GM18861 (cell line): ENCODE results near the gene SERPINB12.

Experiments used
- ATAC-seq: cut with Tn5 transposase; IDR thresholded peaks from one replicate; pipeline ENCODE4 v1.9.1; 2021; ENCODE audit not compliant: unreplicated experiment

Gene SERPINB12

GRCh38 chr18:63550068-63550467 lies 7.9 kb downstream of the SERPINB12 start:
- ATAC-seq = no peak

DNA sequence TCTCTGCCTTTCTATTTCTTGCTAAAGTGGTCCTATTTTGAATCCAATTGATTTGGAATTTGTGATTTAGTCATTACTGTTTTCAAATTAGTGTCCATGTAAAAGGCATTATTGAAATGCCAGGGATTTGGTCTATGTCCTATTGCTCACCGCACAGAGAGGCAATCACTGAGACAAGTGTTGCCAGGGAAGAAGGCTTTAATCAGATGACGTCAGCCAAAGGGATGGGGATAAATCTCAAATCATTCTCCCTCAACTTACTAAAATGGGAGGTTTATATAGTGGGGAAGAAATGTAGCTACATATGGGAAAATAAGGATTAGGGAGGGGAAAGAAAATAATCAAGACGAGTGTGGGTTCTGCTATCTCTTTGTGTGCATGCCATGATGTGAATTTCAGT lies 9.6 kb downstream of the SERPINB12 start:
- no peak for ATAC-seq

DNA sequence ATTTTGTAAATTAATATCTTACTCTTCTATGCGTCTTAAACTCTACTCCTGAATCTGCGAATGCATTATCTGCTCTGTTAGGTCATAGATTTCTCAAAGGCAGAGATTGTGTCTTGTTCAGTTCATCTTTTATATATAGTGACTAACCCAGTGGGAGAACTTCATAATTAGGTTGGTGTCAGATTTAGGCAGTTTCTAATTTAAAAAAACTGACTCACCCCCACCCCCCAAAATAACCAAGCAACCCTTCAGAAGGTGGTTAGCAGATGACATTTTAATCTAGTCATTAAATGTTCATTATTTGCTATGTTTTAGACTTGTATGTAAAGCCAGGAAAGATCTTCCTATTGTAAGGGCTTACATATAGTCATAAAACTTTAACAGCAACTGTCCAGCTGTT lies 10.4 kb downstream of the SERPINB12 start:
- ATAC-seq = no peak

GRCh38 chr18:63553081-63553480 lies 10.9 kb downstream of the SERPINB12 start:
- no peak for ATAC-seq

DNA sequence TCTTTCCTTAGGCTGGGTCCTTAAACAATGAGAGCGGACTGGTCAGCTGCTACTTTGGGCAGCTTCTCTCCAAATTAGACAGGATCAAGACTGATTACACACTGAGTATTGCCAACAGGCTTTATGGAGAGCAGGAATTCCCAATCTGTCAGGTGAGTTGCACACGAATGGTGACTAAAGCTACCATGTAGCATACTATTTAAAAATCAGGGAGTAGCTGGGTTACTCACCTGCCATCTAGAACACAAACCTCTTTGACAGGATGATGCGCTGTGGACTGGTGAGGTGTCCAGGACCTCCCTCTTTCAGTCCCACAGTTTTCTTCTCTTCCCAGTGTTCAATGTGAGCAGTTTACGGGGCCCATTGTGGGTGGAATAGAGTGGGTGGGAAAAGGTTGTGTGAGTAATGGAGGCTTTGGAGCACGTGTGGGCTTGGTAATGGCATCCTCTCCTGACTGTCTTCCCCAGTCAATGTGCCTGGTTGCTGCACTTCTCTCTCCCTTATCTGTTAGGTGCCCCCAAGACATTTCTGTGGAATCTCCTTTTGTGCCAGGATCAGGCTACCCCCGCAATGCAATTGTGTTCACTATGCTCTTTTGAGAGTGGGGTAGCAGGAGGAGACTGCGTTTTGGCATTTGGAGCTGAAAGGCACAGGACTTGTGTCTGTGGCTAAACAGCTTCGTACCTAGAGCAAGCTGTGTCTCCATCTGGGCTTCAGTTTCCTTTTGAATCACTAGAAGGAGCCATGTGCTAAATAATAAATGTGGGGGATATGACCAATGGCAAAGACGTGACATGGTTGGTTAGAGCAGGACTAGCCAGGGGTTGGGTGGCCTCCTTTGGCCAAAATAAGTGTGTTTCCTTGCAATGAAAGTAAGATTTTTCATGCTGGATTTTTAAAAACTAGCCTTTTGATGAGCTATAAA lies 17.7 kb downstream of the SERPINB12 start:
- ATAC-seq = no peak

DNA sequence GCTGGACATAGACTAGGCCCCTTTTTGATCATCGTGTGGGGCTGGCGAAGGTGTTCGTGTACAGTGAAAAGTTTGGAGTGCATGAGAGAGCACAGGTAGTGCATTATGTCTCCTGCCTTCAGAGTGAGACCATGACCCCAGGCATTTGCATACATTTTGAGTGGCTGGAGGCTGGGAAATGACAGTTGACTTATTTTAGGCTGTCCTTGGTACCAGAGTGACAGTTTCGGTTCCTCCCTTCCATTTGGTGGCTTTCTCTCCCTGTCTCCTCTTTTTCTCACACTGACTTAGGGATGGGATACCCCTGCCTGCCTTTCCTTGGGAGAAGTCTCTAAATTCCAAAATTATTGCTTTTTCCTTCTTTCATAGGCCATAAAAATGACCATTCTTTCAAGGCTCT lies 20.1 kb downstream of the SERPINB12 start:
- no peak for ATAC-seq

GRCh38 chr18:63564021-63564420 lies 21.9 kb downstream of the SERPINB12 start:
- ATAC-seq = no peak

DNA sequence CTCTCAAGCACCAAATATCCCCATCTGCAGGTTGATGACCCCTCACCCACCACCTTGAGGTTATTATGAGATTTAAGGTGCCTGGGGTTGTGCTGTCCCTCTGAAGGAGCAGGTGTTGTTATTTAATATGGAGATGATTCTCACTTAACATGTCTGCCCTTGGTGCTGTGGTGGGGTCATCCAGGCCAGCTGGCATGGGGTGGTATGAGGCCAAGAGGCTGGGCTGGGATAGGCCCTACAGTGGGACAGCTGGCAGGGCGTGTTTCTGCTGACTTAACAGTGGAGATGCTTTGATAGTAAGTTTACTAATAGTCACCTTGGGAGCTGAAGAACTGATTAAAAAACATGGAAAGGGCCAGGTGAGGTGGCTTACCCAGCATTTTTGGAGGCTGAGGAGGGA lies 22.4 kb downstream of the SERPINB12 start:
- no peak for ATAC-seq

GRCh38 chr18:63567276-63567675 lies 25.1 kb downstream of the SERPINB12 start:
- ATAC-seq = no peak

- ATAC-seq = no peak
Observed at GRCh38 chr18:63567825-63568224, 25.7 kb downstream of the SERPINB12 start.

- no peak for ATAC-seq
Observed at GRCh38 chr18:63570721-63571120, 28.6 kb downstream of the SERPINB12 start.

- ATAC-seq = no peak
Observed at GRCh38 chr18:63575681-63576080, 33.5 kb downstream of the SERPINB12 start.

- ATAC-seq = no peak
Observed at GRCh38 chr18:63578357-63578958, 36.3 kb downstream of the SERPINB12 start.

- ATAC-seq = no peak
Observed at GRCh38 chr18:63579616-63580015, 37.4 kb downstream of the SERPINB12 start.

DNA sequence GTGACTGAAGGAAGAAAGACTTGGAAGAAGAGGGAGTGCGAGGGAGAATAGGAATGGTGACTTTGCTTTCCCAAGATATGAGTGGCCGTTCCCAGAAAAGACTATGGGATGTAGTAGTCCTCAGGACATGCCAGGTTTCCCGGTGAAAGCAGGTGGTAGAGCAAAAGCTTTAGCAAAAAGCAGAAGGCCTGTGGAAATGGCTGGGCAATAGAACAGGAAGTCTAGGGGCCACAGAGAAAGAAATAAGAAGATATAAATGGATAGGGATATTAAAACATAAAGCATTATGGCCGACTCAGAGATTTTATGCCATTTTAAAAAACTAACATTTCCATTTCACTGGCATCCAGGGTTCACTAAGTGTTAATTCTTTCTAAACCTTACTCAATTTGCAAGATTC lies 43.8 kb downstream of the SERPINB12 start:
- ATAC-seq = no peak

- ATAC-seq = no peak
Observed at GRCh38 chr18:63586431-63586830, 44.3 kb downstream of the SERPINB12 start.

GRCh38 chr18:63586966-63587365 lies 44.8 kb downstream of the SERPINB12 start, which contains the start of gene SERPINB13:
TSS of gene SERPINB13 (plus strand) at chr18:63587343. CDS start at chr18:63588668, 1,325 bp downstream.
- ATAC-seq = no peak

GRCh38 chr18:63588909-63589308 lies 46.7 kb downstream of the SERPINB12 start:
- no peak for ATAC-seq

GRCh38 chr18:63590373-63590772 lies 48.2 kb downstream of the SERPINB12 start:
- ATAC-seq = no peak

GRCh38 chr18:63590966-63591695 lies 49.0 kb downstream of the SERPINB12 start:
- ATAC-seq = no peak

- no peak for ATAC-seq
Observed at GRCh38 chr18:63591725-63592124, 49.6 kb downstream of the SERPINB12 start.

- no peak for ATAC-seq
Observed at GRCh38 chr18:63592471-63592870, 50.3 kb downstream of the SERPINB12 start.
